ENCODE data around the gene TRIP12. TPM values are rescaled to one million over a fixed set of nuclear protein-coding genes. Genes with fewer than 3 reads are reported as not detected.

Gene TRIP12
- polyA plus RNA-seq, 2 of the 4 experiments (the other 2 are of a cell fraction): 103 to 151 TPM

DNA sequence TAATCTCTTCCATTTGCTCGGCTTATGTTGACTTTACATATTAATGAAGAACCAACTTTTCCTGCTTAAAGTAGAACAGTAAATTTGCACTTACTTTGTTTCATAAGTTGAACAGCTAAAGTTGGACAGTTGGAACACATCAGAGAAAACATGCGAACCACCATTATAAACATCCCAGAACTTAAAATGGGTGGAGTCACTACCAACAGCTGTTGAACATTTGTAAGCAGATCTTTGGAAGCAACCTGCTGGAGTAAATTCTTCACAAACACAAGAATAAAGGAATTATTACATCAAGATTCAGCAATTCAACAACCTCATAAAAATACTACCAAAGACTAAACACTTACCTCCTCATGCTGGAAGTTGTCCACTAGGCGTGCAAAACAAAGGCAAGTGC, 111.0 kb downstream of the TRIP12 start:
- ChIA-PET POLR2A (no interaction called here), CTCF (interaction anchor here (0.6 to 1.0 kb wide), 2 partner anchors 10 to 61 kb away, joined by 3 to 4 read pairs; no protein-coding TSS in a partner anchor)
- DNase-seq (ENCODE audit: low read depth in 1 of 2, low spot score in 1 of 2) (no peak), ATAC-seq (no peak), FAIRE-seq (no peak)
- TF ChIP-seq, protein P1, sequence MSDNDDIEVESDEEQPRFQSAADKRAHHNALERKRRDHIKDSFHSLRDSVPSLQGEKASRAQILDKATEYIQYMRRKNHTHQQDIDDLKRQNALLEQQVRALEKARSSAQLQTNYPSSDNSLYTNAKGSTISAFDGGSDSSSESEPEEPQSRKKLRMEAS (IDR thresholded peaks at IDR 0.05): no peak
- TF ChIP-seq, protein P2, sequence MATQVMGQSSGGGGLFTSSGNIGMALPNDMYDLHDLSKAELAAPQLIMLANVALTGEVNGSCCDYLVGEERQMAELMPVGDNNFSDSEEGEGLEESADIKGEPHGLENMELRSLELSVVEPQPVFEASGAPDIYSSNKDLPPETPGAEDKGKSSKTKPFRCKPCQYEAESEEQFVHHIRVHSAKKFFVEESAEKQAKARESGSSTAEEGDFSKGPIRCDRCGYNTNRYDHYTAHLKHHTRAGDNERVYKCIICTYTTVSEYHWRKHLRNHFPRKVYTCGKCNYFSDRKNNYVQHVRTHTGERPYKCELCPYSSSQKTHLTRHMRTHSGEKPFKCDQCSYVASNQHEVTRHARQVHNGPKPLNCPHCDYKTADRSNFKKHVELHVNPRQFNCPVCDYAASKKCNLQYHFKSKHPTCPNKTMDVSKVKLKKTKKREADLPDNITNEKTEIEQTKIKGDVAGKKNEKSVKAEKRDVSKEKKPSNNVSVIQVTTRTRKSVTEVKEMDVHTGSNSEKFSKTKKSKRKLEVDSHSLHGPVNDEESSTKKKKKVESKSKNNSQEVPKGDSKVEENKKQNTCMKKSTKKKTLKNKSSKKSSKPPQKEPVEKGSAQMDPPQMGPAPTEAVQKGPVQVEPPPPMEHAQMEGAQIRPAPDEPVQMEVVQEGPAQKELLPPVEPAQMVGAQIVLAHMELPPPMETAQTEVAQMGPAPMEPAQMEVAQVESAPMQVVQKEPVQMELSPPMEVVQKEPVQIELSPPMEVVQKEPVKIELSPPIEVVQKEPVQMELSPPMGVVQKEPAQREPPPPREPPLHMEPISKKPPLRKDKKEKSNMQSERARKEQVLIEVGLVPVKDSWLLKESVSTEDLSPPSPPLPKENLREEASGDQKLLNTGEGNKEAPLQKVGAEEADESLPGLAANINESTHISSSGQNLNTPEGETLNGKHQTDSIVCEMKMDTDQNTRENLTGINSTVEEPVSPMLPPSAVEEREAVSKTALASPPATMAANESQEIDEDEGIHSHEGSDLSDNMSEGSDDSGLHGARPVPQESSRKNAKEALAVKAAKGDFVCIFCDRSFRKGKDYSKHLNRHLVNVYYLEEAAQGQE (IDR thresholded peaks at IDR 0.05): no peak
- TF ChIP-seq KDM1A (IDR thresholded peaks at IDR 0.05; ENCODE audit: low read depth) (no peak), TFCP2L1 (CRISPR knock-in tag; IDR thresholded peaks at IDR 0.05) (no peak), CHD2 (IDR thresholded peaks at IDR 0.05; ENCODE audit: low read length, partially characterized antibody) (no peak), BHLHE40 (IDR thresholded peaks at IDR 0.05; ENCODE audit: low read depth, low read length) (no peak), FOSL2 (IDR thresholded peaks at IDR 0.05) (no peak), FOSL2 (CRISPR knock-in tag; IDR thresholded peaks at IDR 0.05) (no peak), POLR2AphosphoS2 (conservative IDR thresholded peaks at IDR 0.05; ENCODE audit: low read length) (no peak), ZC3H11A (IDR thresholded peaks at IDR 0.05) (no peak), MAZ (IDR thresholded peaks at IDR 0.05; ENCODE audit: borderline replicate concordance, low read depth, low read length) (no peak), KDM5A (IDR thresholded peaks at IDR 0.05) (no peak), CBX2 (IDR thresholded peaks at IDR 0.05; ENCODE audit: borderline replicate concordance, low read depth) (no peak), NPAS2 (CRISPR knock-in tag; IDR thresholded peaks at IDR 0.05; ENCODE audit: borderline replicate concordance) (no peak), PHF8 (IDR thresholded peaks at IDR 0.05; ENCODE audit: borderline replicate concordance, low read depth) (no peak), MYC (IDR thresholded peaks at IDR 0.05; ENCODE audit: borderline replicate concordance, low read length) (no peak), EHF (CRISPR knock-in tag; IDR thresholded peaks at IDR 0.05) (no peak), NR3C1 (IDR thresholded peaks at IDR 0.05) (no peak), RARB (CRISPR knock-in tag; IDR thresholded peaks at IDR 0.05) (no peak), JUN (IDR thresholded peaks at IDR 0.05) (no peak)
- TF ChIP-seq, protein P3, sequence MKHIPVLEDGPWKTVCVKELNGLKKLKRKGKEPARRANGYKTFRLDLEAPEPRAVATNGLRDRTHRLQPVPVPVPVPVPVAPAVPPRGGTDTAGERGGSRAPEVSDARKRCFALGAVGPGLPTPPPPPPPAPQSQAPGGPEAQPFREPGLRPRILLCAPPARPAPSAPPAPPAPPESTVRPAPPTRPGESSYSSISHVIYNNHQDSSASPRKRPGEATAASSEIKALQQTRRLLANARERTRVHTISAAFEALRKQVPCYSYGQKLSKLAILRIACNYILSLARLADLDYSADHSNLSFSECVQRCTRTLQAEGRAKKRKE (CRISPR knock-in tag; IDR thresholded peaks at IDR 0.05; ENCODE audit: low read depth): no peak
- no peak overlapping the region for H3K4me3 ChIP-seq
- H3K4me1 ChIP-seq: peaks cover 8% of the 10 kb centered on the region; the same call in 2 of the 3 replicates
- H3K9me3 ChIP-seq: no peaks in the 10 kb centered on the region
- H3K27ac ChIP-seq: no peak overlapping the region
- WGBS (ENCODE audit: missing lambda C conversion rate): 73% methylated on average over 3 of the region's 3 CpGs
- no peak overlapping the region for H3K4me2 ChIP-seq

DNA sequence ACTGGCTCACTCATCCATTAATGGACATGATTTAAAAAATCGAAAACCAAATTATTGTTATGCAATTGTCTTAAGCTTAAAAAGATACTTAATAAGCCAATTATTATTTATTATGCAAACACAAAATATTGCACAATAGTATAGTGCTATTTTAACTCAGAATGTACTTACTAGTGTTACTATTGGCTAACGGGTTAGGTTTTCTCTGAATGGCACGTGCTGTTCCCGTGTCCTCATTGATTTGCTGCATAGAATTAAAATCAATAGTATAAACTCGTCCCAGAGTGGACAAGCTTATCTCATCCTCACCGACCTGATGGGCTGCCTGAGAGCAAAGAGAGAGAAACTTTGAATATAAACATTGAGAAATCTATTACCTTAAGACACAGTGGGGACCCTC, 116.2 kb downstream of the TRIP12 start:
- POLR2A ChIA-PET: no interaction called here
- Histone ChIP-seq H3K4me1 (no peaks in the 10 kb centered on the region; the same call in 2 of the 3 replicates), H3K4me3 (no peak overlapping the region), H3K9me3 (no peaks in the 10 kb centered on the region), H3K27ac (no peak overlapping the region), H3K4me2 (no peak overlapping the region)
- TF ChIP-seq FOSL2 (IDR thresholded peaks at IDR 0.05) (no peak), FOSL2 (CRISPR knock-in tag; IDR thresholded peaks at IDR 0.05) (no peak), BHLHE40 (IDR thresholded peaks at IDR 0.05; ENCODE audit: low read depth, low read length) (no peak), PHF8 (IDR thresholded peaks at IDR 0.05; ENCODE audit: borderline replicate concordance, low read depth) (no peak), POLR2AphosphoS2 (conservative IDR thresholded peaks at IDR 0.05; ENCODE audit: low read length) (no peak), HEYL (CRISPR knock-in tag; IDR thresholded peaks at IDR 0.05) (no peak), ESRRA (IDR thresholded peaks at IDR 0.05; ENCODE audit: borderline replicate concordance, low read length) (no peak), NPAS2 (CRISPR knock-in tag; IDR thresholded peaks at IDR 0.05; ENCODE audit: borderline replicate concordance) (no peak), JUNB (IDR thresholded peaks at IDR 0.05) (no peak), HOXB13 (CRISPR knock-in tag; IDR thresholded peaks at IDR 0.05; ENCODE audit: low read depth) (no peak), CBX8 (IDR thresholded peaks at IDR 0.05) (no peak), MAFK (IDR thresholded peaks at IDR 0.05; ENCODE audit: partially characterized antibody) (no peak), KDM1A (IDR thresholded peaks at IDR 0.05; ENCODE audit: low read depth) (no peak), HDAC2 (IDR thresholded peaks at IDR 0.05) (no peak), ZFP36 (IDR thresholded peaks at IDR 0.05; ENCODE audit: borderline replicate concordance, partially characterized antibody) (no peak), EP300 (IDR thresholded peaks at IDR 0.05) (no peak), EHMT2 (IDR thresholded peaks at IDR 0.05; ENCODE audit: low read depth) (no peak), CHD2 (IDR thresholded peaks at IDR 0.05; ENCODE audit: low read length, partially characterized antibody) (no peak), SMC3 (IDR thresholded peaks at IDR 0.05) (no peak)
- TF ChIP-seq, protein P3 (CRISPR knock-in tag; IDR thresholded peaks at IDR 0.05; ENCODE audit: low read depth): no peak
- TF ChIP-seq, protein P1 (IDR thresholded peaks at IDR 0.05): no peak
- 86% methylated on average over 6 of the region's 6 CpGs for WGBS (ENCODE audit: missing lambda C conversion rate)
- CTCF ChIA-PET: no interaction called here
- no peak for ATAC-seq
- FAIRE-seq: no peak
- no peak for DNase-seq (ENCODE audit: low read depth in 1 of 2, low spot score in 1 of 2)
